Measurements from ENCODE around the gene SLC24A3.

DNA sequence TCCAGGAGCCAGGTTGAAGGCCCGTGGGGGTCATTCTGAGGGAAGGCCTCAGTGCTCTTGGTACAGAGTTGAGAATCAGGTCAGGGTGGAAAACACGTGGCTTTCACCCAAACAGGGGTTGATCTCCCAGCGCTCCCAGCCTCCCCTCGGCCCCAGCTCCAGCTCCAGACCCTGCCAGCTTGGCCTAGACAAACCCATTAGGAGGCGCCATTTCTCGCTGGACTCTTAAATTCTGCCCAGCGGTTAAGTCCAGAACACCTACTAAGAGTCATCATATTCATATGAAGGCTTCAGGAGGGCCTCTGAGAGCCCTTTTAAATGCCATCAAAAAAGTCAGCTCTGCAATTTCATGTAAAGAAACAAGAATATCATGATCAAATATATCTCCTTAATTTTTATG lies 387.6 kb downstream of the SLC24A3 start:
- TF ChIP-seq CTCF (conservative IDR thresholded peaks at IDR 0.05; ENCODE audit: low read length) (no peak), EZH2phosphoT487 (IDR thresholded peaks at IDR 0.05; ENCODE audit: borderline replicate concordance, low read depth, low read length) (no peak)

All from OCI-LY7 (cell line).